AG04450 (cell line): ENCODE data around the gene RAD54L2. TPM values are rescaled to one million over a fixed set of nuclear protein-coding genes. Genes with fewer than 3 reads are reported as not detected.

Experiments used
- CTCF ChIA-PET: fragments of 300-600, 350-600 bp; formaldehyde crosslinking; extraction: SDS; loops from one replicate; lab custom pipeline; 2022; ENCODE audit warnings: antibody characterized with exemption, inconsistent platforms; lab: Charles Lee
- POLR2A ChIA-PET: fragments of 350-600 bp; formaldehyde crosslinking; extraction: SDS; loops from one replicate; lab custom pipeline; 2021; ENCODE audit warnings: antibody characterized with exemption, inconsistent platforms; lab: Yijun Ruan, JAX
- DNase-seq: peaks from one replicate; pipeline ENCODE4 v3.0.0-alpha.2; 2011; ENCODE audit warnings: low read depth, low spot score
- H3K27ac ChIP-seq: one replicate; pipeline ENCODE4 v1.5.1; 2012; ENCODE audit warnings: low read depth, low read length, control low read depth
- H3K27me3 ChIP-seq: one replicate; pipeline ENCODE4 v1.6.0; 2012; ENCODE audit warnings: low read length; ENCODE audit not compliant: control insufficient read depth, insufficient read depth
- H3K4me3 ChIP-seq: 2 replicates; pipeline ENCODE4 v1.5.1; 2011; ENCODE audit warnings: mild to moderate bottlenecking, low read depth, low read length, control low read depth
- H3K9me3 ChIP-seq: 2 replicates; pipeline ENCODE4 v1.5.1; 2012; ENCODE audit warnings: low read length; ENCODE audit not compliant: control insufficient read depth, insufficient read depth
- polyA minus RNA-seq: library from RNA; depleted of rRNA, polyadenylated mRNA; stranded (reverse); fragments of >200 nt; gene quantifications from 2 replicates; pipeline ENCODE4 v1.2.3, GENCODE V29; 2011; rRNA and poly(A)+ RNA removed
- polyA plus RNA-seq: library from polyadenylated mRNA; depleted of rRNA; stranded (reverse); fragments of >200 nt; gene quantifications from 2 replicates; pipeline ENCODE4 v1.2.3, GENCODE V29; 2011; rRNA removed
- TF ChIP-seq, protein P1 (sequence below): IDR thresholded peaks from 2 replicates; pipeline ENCODE4 v1.5.1; 2011; ENCODE audit warnings: low read depth, low read length, control low read depth, inconsistent platforms

RAD54L2 gene
- polyA plus RNA-seq, result 8.1 and 9.6 TPM in 2 replicates
- polyA minus RNA-seq, result 48.9 and 50.2 TPM in 2 replicates

DNA sequence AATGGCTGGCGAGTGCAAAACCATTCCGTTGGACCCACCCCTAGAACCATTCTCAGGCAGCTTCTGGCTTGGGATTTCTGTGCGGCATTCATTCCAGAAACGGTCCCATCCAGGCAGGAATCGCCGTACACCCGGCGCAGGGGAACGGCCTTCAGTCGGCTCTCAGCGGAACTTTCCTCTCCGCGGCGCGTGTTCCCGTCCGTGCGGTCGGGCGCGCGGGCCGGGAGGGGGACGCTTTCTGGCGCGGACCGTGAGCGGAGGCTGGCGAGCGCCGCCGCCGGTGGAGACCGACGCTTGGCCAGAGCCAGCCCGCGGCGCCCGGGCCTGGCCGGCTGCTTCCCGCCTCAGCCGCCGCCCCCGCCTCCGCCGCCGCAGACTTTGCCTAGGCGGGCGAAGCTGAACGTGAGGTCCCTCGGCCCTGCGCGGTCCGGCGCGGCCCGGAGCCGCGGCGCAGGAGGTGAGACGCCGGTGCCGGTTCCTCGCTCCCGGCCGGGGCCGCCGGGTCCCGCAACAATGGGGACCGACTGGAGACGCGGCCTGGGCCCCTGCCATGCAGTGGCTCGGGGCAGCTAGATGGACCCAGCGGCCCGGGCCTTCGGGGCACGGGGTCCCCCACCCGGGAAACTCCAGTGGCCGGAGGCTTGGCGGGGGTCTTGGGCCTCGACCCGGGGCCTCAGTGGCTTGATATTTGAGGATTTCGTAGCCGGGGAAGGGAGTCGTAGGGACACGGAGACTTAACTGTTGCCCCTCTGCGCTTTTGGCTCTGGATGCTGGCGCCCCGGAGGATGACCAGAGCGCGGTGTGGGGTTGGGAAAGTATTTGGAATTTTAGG, at the start of gene RAD54L2:
RAD54L2 (plus strand) TSS at position 261 of the 832 bp plus-strand sequence. CDS start 51,702 bp downstream, outside the sequence.
- Histone ChIP-seq H3K4me3 (peak within 1 kb of the TSS; percentile 79), H3K9me3 (no peaks in the 10 kb centered on the region; the same call in 1 of the 2 replicates), H3K27me3 (no peaks in the 10 kb centered on the region), H3K27ac (peak within 1 kb of the TSS; percentile 89)
- peak; percentile 59 for DNase-seq
- TF ChIP-seq, protein P1, sequence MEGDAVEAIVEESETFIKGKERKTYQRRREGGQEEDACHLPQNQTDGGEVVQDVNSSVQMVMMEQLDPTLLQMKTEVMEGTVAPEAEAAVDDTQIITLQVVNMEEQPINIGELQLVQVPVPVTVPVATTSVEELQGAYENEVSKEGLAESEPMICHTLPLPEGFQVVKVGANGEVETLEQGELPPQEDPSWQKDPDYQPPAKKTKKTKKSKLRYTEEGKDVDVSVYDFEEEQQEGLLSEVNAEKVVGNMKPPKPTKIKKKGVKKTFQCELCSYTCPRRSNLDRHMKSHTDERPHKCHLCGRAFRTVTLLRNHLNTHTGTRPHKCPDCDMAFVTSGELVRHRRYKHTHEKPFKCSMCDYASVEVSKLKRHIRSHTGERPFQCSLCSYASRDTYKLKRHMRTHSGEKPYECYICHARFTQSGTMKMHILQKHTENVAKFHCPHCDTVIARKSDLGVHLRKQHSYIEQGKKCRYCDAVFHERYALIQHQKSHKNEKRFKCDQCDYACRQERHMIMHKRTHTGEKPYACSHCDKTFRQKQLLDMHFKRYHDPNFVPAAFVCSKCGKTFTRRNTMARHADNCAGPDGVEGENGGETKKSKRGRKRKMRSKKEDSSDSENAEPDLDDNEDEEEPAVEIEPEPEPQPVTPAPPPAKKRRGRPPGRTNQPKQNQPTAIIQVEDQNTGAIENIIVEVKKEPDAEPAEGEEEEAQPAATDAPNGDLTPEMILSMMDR, result no peak; the same call in 1 of the 2 replicates
- POLR2A ChIA-PET, result interaction anchor here (0.6 to 2.4 kb wide), 4 partner anchors 22 to 125 kb away, joined by 3 to 19 read pairs (median 6); partner anchors contain the start of gene DCAF1
- CTCF ChIA-PET, result interaction anchor here (0.7 to 3.6 kb wide), 7 partner anchors 10 to 131 kb away, joined by 3 to 16 read pairs (median 3); no protein-coding TSS in a partner anchor

DNA sequence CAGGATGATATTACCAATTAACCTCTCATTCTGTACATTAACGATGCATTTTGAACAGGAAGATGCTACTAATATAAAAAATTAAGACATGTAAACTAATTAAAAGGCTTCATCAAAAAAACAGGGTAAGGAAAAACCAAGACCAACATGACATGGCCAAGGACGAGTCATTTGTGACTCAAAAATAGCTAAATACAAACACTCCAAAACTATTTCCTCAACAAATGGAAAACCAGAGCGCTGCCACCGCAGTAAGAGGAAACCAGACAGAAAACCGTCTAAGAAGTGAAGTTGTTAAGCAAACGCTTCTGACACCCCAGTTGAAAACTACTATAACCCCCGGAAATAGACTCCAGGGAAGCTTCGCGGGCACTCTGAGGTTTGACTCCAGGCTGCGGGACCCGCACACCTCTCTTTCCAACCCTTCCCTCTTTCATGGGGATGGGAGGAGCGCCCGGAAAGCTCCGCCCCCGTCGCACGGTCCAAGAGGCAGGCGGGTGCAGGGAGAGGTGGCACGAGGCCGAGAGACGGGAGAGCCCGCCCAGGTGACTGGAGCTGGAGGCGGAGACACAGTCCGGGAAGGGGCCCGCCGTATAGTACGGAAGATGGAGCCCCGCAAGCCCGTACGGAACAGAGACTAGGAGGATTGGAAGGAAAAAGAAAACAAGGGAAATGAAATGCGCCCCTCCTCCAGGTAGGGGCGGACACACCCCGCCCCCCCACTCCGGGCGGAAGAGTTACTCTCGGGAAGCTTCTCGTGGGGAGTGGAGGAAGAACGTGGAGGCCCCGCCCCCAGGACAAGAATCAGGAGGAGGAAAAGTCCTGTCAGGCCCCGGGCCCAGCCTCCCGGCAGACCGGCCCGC, 39.4 kb upstream of the RAD54L2 start:
- POLR2A ChIA-PET, result interaction anchor here (0.6 to 3.5 kb wide), 11 partner anchors 11 to 931 kb away, joined by 3 to 20 read pairs (median 3); partner anchors contain the start of genes C3orf18, RAD54L2 and TEX264
- DNase-seq, result peak; percentile 81
- Histone ChIP-seq H3K27ac (peak overlapping the region; percentile 88), H3K9me3 (no peaks in the 10 kb centered on the region), H3K27me3 (no peaks in the 10 kb centered on the region), H3K4me3 (peak overlapping the region; percentile 78)
- CTCF ChIA-PET, result interaction anchor here (0.5 to 7.3 kb wide), 10 partner anchors 27 to 301 kb away, joined by 3 to 224 read pairs (median 20); partner anchors contain the start of gene RBM15B
- TF ChIP-seq, protein P1, result no peak

GRCh38 chr3:51500632-51501131, 37.8 kb upstream of the RAD54L2 start:
- ChIA-PET CTCF (interaction anchor here (0.6 to 7.3 kb wide), 22 partner anchors 13 to 885 kb away, joined by 3 to 224 read pairs (median 9); partner anchors contain the start of genes RAD54L2 and RBM15B), POLR2A (interaction anchor here (0.6 to 3.5 kb wide), 14 partner anchors 10 to 899 kb away, joined by 3 to 20 read pairs (median 6); partner anchors contain the start of genes RAD54L2 and TEX264)
- H3K27me3 ChIP-seq, result no peaks in the 10 kb centered on the region
- peak overlapping the region; percentile 61 for H3K27ac ChIP-seq
- no peak overlapping the region for H3K4me3 ChIP-seq
- no peak for DNase-seq
- H3K9me3 ChIP-seq, result no peaks in the 10 kb centered on the region
- TF ChIP-seq, protein P1, result no peak

DNA sequence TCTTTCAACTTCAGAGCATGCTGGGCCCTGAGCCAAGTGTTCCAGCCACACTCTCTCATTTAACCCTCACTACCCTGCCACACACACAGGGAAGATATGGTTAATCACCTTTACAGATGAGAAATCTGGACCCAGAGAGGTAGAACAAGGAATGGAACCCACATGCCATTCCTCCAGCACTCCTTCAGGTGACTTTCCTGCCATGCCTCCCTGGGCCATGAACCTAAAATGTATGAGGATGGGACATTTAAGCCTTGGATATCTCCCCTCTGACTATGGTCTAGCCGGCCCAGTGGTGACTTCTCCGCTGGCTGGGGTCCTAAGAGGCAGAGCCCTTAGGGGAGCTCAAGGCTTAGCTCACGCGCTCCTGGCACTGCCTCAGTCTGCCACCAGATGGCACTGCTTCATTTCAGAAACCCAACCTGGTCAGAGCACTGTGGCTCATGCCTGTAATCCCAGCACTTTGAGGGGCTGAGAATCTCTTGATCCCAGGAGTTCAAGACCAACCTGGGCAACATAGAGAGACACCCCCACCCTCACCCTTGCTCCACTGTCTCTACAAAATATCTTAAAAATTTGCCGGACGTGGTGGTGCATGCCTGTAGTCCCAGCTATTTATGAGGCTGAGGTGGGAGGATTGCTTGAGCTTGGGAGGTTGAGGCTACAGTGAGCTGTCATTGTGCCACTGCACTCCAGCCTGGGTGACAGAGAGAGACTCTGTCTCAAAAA, 36.5 kb upstream of the RAD54L2 start:
- Histone ChIP-seq H3K4me3 (no peak overlapping the region), H3K27me3 (no peaks in the 10 kb centered on the region), H3K27ac (no peak overlapping the region), H3K9me3 (no peaks in the 10 kb centered on the region)
- TF ChIP-seq, protein P1, result peak; percentile 92
- POLR2A ChIA-PET, result interaction anchor here (1.0 to 3.5 kb wide), 2 partner anchors 37 to 180 kb away, joined by 5 to 19 read pairs; partner anchors contain the start of gene RAD54L2
- DNase-seq, result peak; percentile 60
- CTCF ChIA-PET, result interaction anchor here (0.5 to 7.3 kb wide), 39 partner anchors 9 to 886 kb away, joined by 3 to 224 read pairs (median 6); partner anchors contain the start of genes RAD54L2 and RBM15B
